ENCODE measurements around the gene NEK9.
"Not testable (repeated sequence)": the region's sequence is repeated elsewhere in the genome, so short reads cannot be mapped to it uniquely, and the experiment has no call there.

The NEK9 gene

DNA sequence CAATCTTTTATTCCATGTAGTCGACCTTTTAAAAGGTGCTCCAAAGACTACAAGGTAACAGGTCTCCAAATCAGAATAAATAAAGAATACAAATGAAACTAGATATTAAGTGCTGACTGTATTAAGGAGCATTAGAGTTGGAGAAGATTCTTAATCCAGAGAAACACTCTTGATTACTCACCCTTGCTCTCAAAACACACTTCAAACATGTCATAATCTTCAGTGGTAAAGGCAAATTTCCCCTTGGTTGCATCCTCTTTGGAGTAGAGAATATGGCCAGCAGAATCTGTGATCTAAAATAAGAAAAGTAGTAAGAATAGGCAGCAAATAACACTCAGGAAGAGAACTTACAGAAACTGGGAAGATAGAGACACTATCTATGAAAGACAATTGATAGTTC is 25.0 kb upstream of the NEK9 start:
- Histone ChIP-seq H3K56ac (ENCODE audit: low read length) (no peak overlapping the region), H4K5ac (ENCODE audit: low read length) (no peak overlapping the region), H3K18ac (ENCODE audit: low read length) (no peak overlapping the region), H3K4me1 (ENCODE audit: control insufficient read depth, low read depth, low read length) (peaks cover 2% of the 10 kb centered on the region), H2BK5ac (ENCODE audit: low read length) (no peak overlapping the region), H3K4me3 (ENCODE audit: low read length) (no peak overlapping the region), H3K36me3 (ENCODE audit: control insufficient read depth, insufficient read depth, low read length) (no peaks in the 10 kb centered on the region), H3K4ac (ENCODE audit: low read depth, low read length) (no peak overlapping the region), H3K79me1 (ENCODE audit: low read length) (peaks cover 5% of the 10 kb centered on the region), H2BK120ac (ENCODE audit: low read depth, low read length) (no peak overlapping the region), H3K9ac (ENCODE audit: low read length) (no peak overlapping the region), H4K8ac (ENCODE audit: low read depth, low read length) (no peak overlapping the region), H3K4me2 (ENCODE audit: low read length) (no peak overlapping the region), H3K23ac (ENCODE audit: low read length) (no peak overlapping the region), H3K27ac (ENCODE audit: low read depth, low read length) (no peak overlapping the region), H2BK15ac (replicated peaks; ENCODE audit: low read depth) (no peak overlapping the region), H3K79me2 (ENCODE audit: control insufficient read depth, insufficient read depth, low read length) (peaks cover 13% of the 10 kb centered on the region), H3K27me3 (ENCODE audit: insufficient read depth, low read length, poor library complexity) (no peaks in the 10 kb centered on the region), H2AK5ac (ENCODE audit: low read length) (no peak overlapping the region)
- DNase-seq: no peak
- WGBS (ENCODE audit: extremely low coverage, insufficient coverage, low lambda C conversion rate): no CpG with 5 or more reads among the region's 1 CpG

- not testable (repeated sequence) for H2BK5ac ChIP-seq (ENCODE audit: low read length); H3K9ac ChIP-seq (ENCODE audit: low read length); H2BK120ac ChIP-seq (ENCODE audit: low read depth, low read length); H2AK5ac ChIP-seq (ENCODE audit: low read length); H3K79me1 ChIP-seq (ENCODE audit: low read length); DNase-seq; H3K27me3 ChIP-seq (ENCODE audit: insufficient read depth, low read length, poor library complexity); H3K4ac ChIP-seq (ENCODE audit: low read depth, low read length); H3K23ac ChIP-seq (ENCODE audit: low read length); H3K27ac ChIP-seq (ENCODE audit: low read depth, low read length); H3K79me2 ChIP-seq (ENCODE audit: control insufficient read depth, insufficient read depth, low read length); H3K18ac ChIP-seq (ENCODE audit: low read length); H3K56ac ChIP-seq (ENCODE audit: low read length); H3K4me3 ChIP-seq (ENCODE audit: low read length); H4K8ac ChIP-seq (ENCODE audit: low read depth, low read length); H3K4me2 ChIP-seq (ENCODE audit: low read length); H3K36me3 ChIP-seq (ENCODE audit: control insufficient read depth, insufficient read depth, low read length); H3K4me1 ChIP-seq (ENCODE audit: control insufficient read depth, low read depth, low read length); H4K5ac ChIP-seq (ENCODE audit: low read length); H2BK15ac ChIP-seq (replicated peaks; ENCODE audit: low read depth)
- WGBS (ENCODE audit: extremely low coverage, insufficient coverage, low lambda C conversion rate): no CpG with 5 or more reads among the region's 6 CpGs
Observed at GRCh38 chr14:75150637-75151036, 23.8 kb upstream of the NEK9 start.

DNA sequence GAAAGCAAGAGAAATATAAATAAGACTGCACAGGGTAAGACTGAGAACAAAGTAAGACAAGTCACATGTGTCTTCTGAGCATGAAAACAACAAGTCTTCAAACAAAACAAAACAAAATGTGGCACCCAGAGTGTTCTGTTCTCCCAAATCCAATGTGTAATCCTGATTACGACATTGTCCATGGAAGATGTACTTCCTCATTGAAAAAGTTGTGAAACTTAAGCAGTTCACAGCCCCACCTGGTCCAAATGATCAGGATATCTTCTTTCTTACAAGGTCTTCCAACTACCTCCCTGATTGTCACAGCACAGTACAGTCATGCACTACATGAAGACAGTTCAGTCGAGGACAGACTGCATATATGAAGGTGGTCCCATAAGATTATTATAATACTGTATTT is 23.3 kb upstream of the NEK9 start:
- Histone ChIP-seq H4K8ac (ENCODE audit: low read depth, low read length) (no peak overlapping the region), H3K18ac (ENCODE audit: low read length) (no peak overlapping the region), H3K4me3 (ENCODE audit: low read length) (no peak overlapping the region), H2BK5ac (ENCODE audit: low read length) (no peak overlapping the region), H3K56ac (ENCODE audit: low read length) (no peak overlapping the region), H3K36me3 (ENCODE audit: control insufficient read depth, insufficient read depth, low read length) (no peaks in the 10 kb centered on the region), H3K79me2 (ENCODE audit: control insufficient read depth, insufficient read depth, low read length) (peaks cover 3% of the 10 kb centered on the region), H3K79me1 (ENCODE audit: low read length) (no peaks in the 10 kb centered on the region), H2BK120ac (ENCODE audit: low read depth, low read length) (no peak overlapping the region), H3K23ac (ENCODE audit: low read length) (no peak overlapping the region), H3K4ac (ENCODE audit: low read depth, low read length) (no peak overlapping the region), H2AK5ac (ENCODE audit: low read length) (no peak overlapping the region), H4K5ac (ENCODE audit: low read length) (no peak overlapping the region), H3K4me1 (ENCODE audit: control insufficient read depth, low read depth, low read length) (peaks cover 2% of the 10 kb centered on the region), H3K4me2 (ENCODE audit: low read length) (no peak overlapping the region), H3K9ac (ENCODE audit: low read length) (no peak overlapping the region), H3K27me3 (ENCODE audit: insufficient read depth, low read length, poor library complexity) (no peaks in the 10 kb centered on the region), H3K27ac (ENCODE audit: low read depth, low read length) (no peak overlapping the region), H2BK15ac (replicated peaks; ENCODE audit: low read depth) (no peak overlapping the region)
- WGBS (ENCODE audit: extremely low coverage, insufficient coverage, low lambda C conversion rate): no CpG with 5 or more reads among the region's 2 CpGs
- no peak for DNase-seq

DNA sequence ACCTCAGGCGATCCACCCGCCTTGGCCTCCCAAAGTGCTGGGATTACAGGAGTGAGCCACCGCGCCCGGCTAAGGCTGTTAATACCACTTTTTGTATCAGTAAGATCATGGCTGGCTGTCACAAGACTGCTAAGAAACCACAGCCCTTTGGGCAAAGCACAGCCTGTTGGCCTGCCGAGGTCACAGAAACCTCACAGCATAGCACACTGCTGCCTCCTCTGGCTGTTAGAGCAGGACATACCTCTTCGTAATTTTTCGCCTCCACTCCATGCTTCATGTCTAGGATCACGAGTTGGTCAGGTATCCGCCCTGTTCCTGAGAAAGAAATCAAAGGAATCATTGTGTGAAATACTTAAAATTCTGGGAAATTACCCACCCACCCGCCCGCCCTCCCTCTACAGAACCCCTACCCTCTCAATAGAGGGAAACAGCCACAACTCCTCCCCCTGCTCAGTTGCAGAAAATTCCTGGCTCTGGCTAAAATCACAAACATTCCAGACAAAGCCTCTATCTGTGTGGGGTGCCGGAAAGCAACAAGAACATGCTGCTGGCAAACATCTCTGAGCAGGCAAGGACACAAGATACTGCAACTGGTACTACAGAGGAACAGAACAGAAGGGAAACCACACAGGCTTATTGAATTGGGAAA is 20.7 kb upstream of the NEK9 start:
- Histone ChIP-seq H3K4ac (ENCODE audit: low read depth, low read length) (peak overlapping the region; percentile 68), H3K36me3 (ENCODE audit: control insufficient read depth, insufficient read depth, low read length) (peaks cover 2% of the 10 kb centered on the region), H2BK120ac (ENCODE audit: low read depth, low read length) (no peak overlapping the region), H3K23ac (ENCODE audit: low read length) (no peak overlapping the region), H3K79me1 (ENCODE audit: low read length) (peaks cover 3% of the 10 kb centered on the region), H4K5ac (ENCODE audit: low read length) (no peak overlapping the region), H3K4me2 (ENCODE audit: low read length) (no peak overlapping the region), H2BK5ac (ENCODE audit: low read length) (no peak overlapping the region), H3K4me1 (ENCODE audit: control insufficient read depth, low read depth, low read length) (peaks cover 2% of the 10 kb centered on the region), H3K27ac (ENCODE audit: low read depth, low read length) (peak overlapping the region; percentile 69), H3K4me3 (ENCODE audit: low read length) (no peak overlapping the region), H2AK5ac (ENCODE audit: low read length) (no peak overlapping the region), H3K27me3 (ENCODE audit: insufficient read depth, low read length, poor library complexity) (no peaks in the 10 kb centered on the region), H3K79me2 (ENCODE audit: control insufficient read depth, insufficient read depth, low read length) (peaks cover 6% of the 10 kb centered on the region), H2BK15ac (replicated peaks; ENCODE audit: low read depth) (no peak overlapping the region), H3K9ac (ENCODE audit: low read length) (peak overlapping the region; percentile 23), H3K18ac (ENCODE audit: low read length) (peak overlapping the region; percentile 86), H3K56ac (ENCODE audit: low read length) (peak overlapping the region; percentile 56), H4K8ac (ENCODE audit: low read depth, low read length) (no peak overlapping the region)
- WGBS (ENCODE audit: extremely low coverage, insufficient coverage, low lambda C conversion rate): no CpG with 5 or more reads among the region's 13 CpGs
- DNase-seq: peak; percentile 98

- Histone ChIP-seq H3K27me3 (ENCODE audit: insufficient read depth, low read length, poor library complexity) (no peaks in the 10 kb centered on the region), H3K27ac (ENCODE audit: low read depth, low read length) (no peak overlapping the region), H3K79me2 (ENCODE audit: control insufficient read depth, insufficient read depth, low read length) (peaks cover 7% of the 10 kb centered on the region), H3K18ac (ENCODE audit: low read length) (no peak overlapping the region), H3K79me1 (ENCODE audit: low read length) (peaks cover 8% of the 10 kb centered on the region), H2AK5ac (ENCODE audit: low read length) (no peak overlapping the region), H3K9ac (ENCODE audit: low read length) (no peak overlapping the region), H3K4me2 (ENCODE audit: low read length) (no peak overlapping the region), H4K5ac (ENCODE audit: low read length) (no peak overlapping the region), H4K8ac (ENCODE audit: low read depth, low read length) (no peak overlapping the region), H2BK5ac (ENCODE audit: low read length) (no peak overlapping the region), H3K4me3 (ENCODE audit: low read length) (no peak overlapping the region), H3K23ac (ENCODE audit: low read length) (no peak overlapping the region), H3K4ac (ENCODE audit: low read depth, low read length) (no peak overlapping the region), H3K4me1 (ENCODE audit: control insufficient read depth, low read depth, low read length) (peaks cover 2% of the 10 kb centered on the region), H3K56ac (ENCODE audit: low read length) (no peak overlapping the region), H3K36me3 (ENCODE audit: control insufficient read depth, insufficient read depth, low read length) (peaks cover 2% of the 10 kb centered on the region), H2BK15ac (replicated peaks; ENCODE audit: low read depth) (no peak overlapping the region), H2BK120ac (ENCODE audit: low read depth, low read length) (no peak overlapping the region)
- no peak for DNase-seq
- no CpG with 5 or more reads among the region's 5 CpGs for WGBS (ENCODE audit: extremely low coverage, insufficient coverage, low lambda C conversion rate)
Observed at GRCh38 chr14:75144944-75145343, 18.1 kb upstream of the NEK9 start.
